HEK293 (cell line): Measurements from ENCODE around the gene KCNMA1.

Experiments
- BCL11B ChIP-seq: fragments of 450-650 bp; formaldehyde crosslinking; IDR thresholded peaks from 2 replicates; pipeline ENCODE4 v1.5.1; 2016; ENCODE audit warnings: low read depth, missing biosample characterization, missing genetic modification characterization
- PRDM2 ChIP-seq: fragments of 450-650 bp; formaldehyde crosslinking; IDR thresholded peaks from 2 replicates; pipeline ENCODE4 v1.5.1; 2016; ENCODE audit warnings: missing biosample characterization, missing genetic modification characterization, borderline replicate concordance
- PRDM6 ChIP-seq: fragments of 450-650 bp; formaldehyde crosslinking; IDR thresholded peaks from 2 replicates; pipeline ENCODE4 v1.5.1; 2017; ENCODE audit warnings: missing biosample characterization, missing genetic modification characterization
- REST ChIP-seq: fragments of 450-650 bp; formaldehyde crosslinking; IDR thresholded peaks from 2 replicates; pipeline ENCODE4 v1.5.1; 2016; ENCODE audit warnings: missing biosample characterization, missing genetic modification characterization
- SCRT1 ChIP-seq: fragments of 450-650 bp; formaldehyde crosslinking; IDR thresholded peaks from 2 replicates; pipeline ENCODE4 v1.5.1; 2016; ENCODE audit warnings: missing biosample characterization, missing genetic modification characterization, borderline replicate concordance
- SCRT2 ChIP-seq: fragments of 450-650 bp; formaldehyde crosslinking; IDR thresholded peaks from 2 replicates; pipeline ENCODE4 v1.5.1; 2016; ENCODE audit warnings: missing biosample characterization, missing genetic modification characterization
- SP2 ChIP-seq: fragments of 450-650 bp; formaldehyde crosslinking; IDR thresholded peaks from 2 replicates; pipeline ENCODE4 v1.5.1; 2016; ENCODE audit warnings: missing biosample characterization, missing genetic modification characterization
- YY1 ChIP-seq: fragments of 450-650 bp; formaldehyde crosslinking; IDR thresholded peaks from 2 replicates; pipeline ENCODE4 v1.5.1; 2018; ENCODE audit warnings: missing biosample characterization, missing genetic modification characterization
- ZFHX2 ChIP-seq: fragments of 450-650 bp; formaldehyde crosslinking; conservative IDR thresholded peaks from 2 replicates; pipeline ENCODE4 v1.5.1; 2016; ENCODE audit warnings: missing biosample characterization, missing genetic modification characterization
- ZNF148 ChIP-seq: fragments of 450-650 bp; formaldehyde crosslinking; IDR thresholded peaks from 2 replicates; pipeline ENCODE4 v1.5.0; 2017; ENCODE audit warnings: missing biosample characterization, missing genetic modification characterization, borderline replicate concordance
- ZNF175 ChIP-seq: fragments of 450-650 bp; formaldehyde crosslinking; IDR thresholded peaks from 2 replicates; pipeline ENCODE4 v1.5.1; 2016; ENCODE audit warnings: missing biosample characterization, missing genetic modification characterization
- ZNF19 ChIP-seq: fragments of 450-650 bp; formaldehyde crosslinking; IDR thresholded peaks from 2 replicates; pipeline ENCODE4; 2016; ENCODE audit warnings: missing biosample characterization, missing genetic modification characterization, low read depth
- ZNF202 ChIP-seq: fragments of 450-650 bp; formaldehyde crosslinking; IDR thresholded peaks from 2 replicates; pipeline ENCODE4 v1.5.1; 2016; ENCODE audit warnings: missing biosample characterization, missing genetic modification characterization, borderline replicate concordance
- ZNF274 ChIP-seq, 2 experiments: fragments of 200-500 bp in 1 of 2; fragments of 450-650 bp in 1 of 2; sonication (Bioruptor generic) in 1 of 2; formaldehyde crosslinking in 1 of 2; IDR thresholded peaks; 2 replicates each; pipeline versions ENCODE4 v1.5.1 to v1.6.1; 2014 to 2016; ENCODE audit warnings: borderline replicate concordance in 1 of 2, inconsistent platforms in 1 of 2, low read length in 1 of 2, missing biosample characterization in 1 of 2, missing genetic modification characterization in 1 of 2
- ZNF311 ChIP-seq: fragments of 450-650 bp; formaldehyde crosslinking; IDR thresholded peaks from 2 replicates; pipeline ENCODE4 v1.5.1; 2017; ENCODE audit warnings: missing biosample characterization, missing genetic modification characterization, borderline replicate concordance
- ZNF341 ChIP-seq: fragments of 450-650 bp; formaldehyde crosslinking; IDR thresholded peaks from 2 replicates; pipeline ENCODE4; 2016; ENCODE audit warnings: low read depth, missing biosample characterization, missing genetic modification characterization
- ZNF354C ChIP-seq: fragments of 450-650 bp; formaldehyde crosslinking; IDR thresholded peaks from 2 replicates; pipeline ENCODE4 v1.5.1; 2016; ENCODE audit warnings: missing biosample characterization, missing genetic modification characterization, low read depth, borderline replicate concordance
- ZNF433 ChIP-seq: fragments of 450-650 bp; formaldehyde crosslinking; IDR thresholded peaks from 2 replicates; pipeline ENCODE4 v1.5.1; 2016; ENCODE audit warnings: missing biosample characterization, missing genetic modification characterization, low read depth
- ZNF501 ChIP-seq: fragments of 450-650 bp; formaldehyde crosslinking; IDR thresholded peaks from 2 replicates; pipeline ENCODE4 v1.5.1; 2016; ENCODE audit warnings: missing biosample characterization, missing genetic modification characterization
- ZNF664 ChIP-seq: fragments of 450-650 bp; formaldehyde crosslinking; IDR thresholded peaks from 2 replicates; pipeline ENCODE4 v1.5.1; 2016; ENCODE audit warnings: missing biosample characterization, missing genetic modification characterization
- ZNF776 ChIP-seq: fragments of 450-650 bp; formaldehyde crosslinking; IDR thresholded peaks from 2 replicates; pipeline ENCODE4 v1.5.0; 2017; ENCODE audit warnings: missing biosample characterization, missing genetic modification characterization, borderline replicate concordance
- ZNF791 ChIP-seq: fragments of 450-650 bp; formaldehyde crosslinking; IDR thresholded peaks from 2 replicates; pipeline ENCODE4 v1.5.1; 2016; ENCODE audit warnings: missing biosample characterization, missing genetic modification characterization
- ZNF792 ChIP-seq: fragments of 450-650 bp; formaldehyde crosslinking; IDR thresholded peaks from 2 replicates; pipeline ENCODE4 v1.5.1; 2016; ENCODE audit warnings: missing biosample characterization, missing genetic modification characterization
- ZNF837 ChIP-seq: fragments of 450-650 bp; formaldehyde crosslinking; IDR thresholded peaks from 2 replicates; pipeline ENCODE4 v1.5.1; 2016; ENCODE audit warnings: missing biosample characterization, missing genetic modification characterization
- ZSCAN4 ChIP-seq: fragments of 450-650 bp; formaldehyde crosslinking; IDR thresholded peaks from 2 replicates; pipeline ENCODE4 v1.5.1; 2017; ENCODE audit warnings: missing biosample characterization, missing genetic modification characterization

The KCNMA1 gene

GRCh38 chr10:77287647-77288120 lies 349.9 kb downstream of the KCNMA1 start (continued):
- TF ChIP-seq PRDM2 (tag by site-specific recombination) (no peak), BCL11B (tag by site-specific recombination) (no peak; the same call in 1 of the 2 replicates), ZNF776 (no peak; the same call in 1 of the 2 replicates), YY1 (peak; percentile 73), ZNF148 (tag by site-specific recombination) (no peak), ZNF501 (tag by site-specific recombination) (peak; percentile 93), PRDM6 (peak; percentile 100), SCRT2 (tag by site-specific recombination) (no peak), ZNF664 (tag by site-specific recombination) (peak; percentile 78; the same call in 1 of the 2 replicates), ZNF433 (tag by site-specific recombination) (no peak), REST (tag by site-specific recombination) (peak; percentile 58; the same call in 1 of the 2 replicates), ZNF19 (tag by site-specific recombination) (peak; percentile 19; the same call in 1 of the 2 replicates), ZNF175 (no peak), ZNF792 (tag by site-specific recombination) (peak; percentile 71), ZNF202 (tag by site-specific recombination) (no peak), ZSCAN4 (tag by site-specific recombination) (peak; percentile 73), ZNF274 (IDR thresholded peaks at IDR 0.05; ENCODE audit: low read length) (no peak), ZNF274 (tag by site-specific recombination; IDR thresholded peaks at IDR 0.05; ENCODE audit: borderline replicate concordance) (no peak), SCRT1 (tag by site-specific recombination) (peak; percentile 99), ZFHX2 (tag by site-specific recombination) (peak; percentile 90), ZNF837 (tag by site-specific recombination) (no peak), ZNF354C (no peak), ZNF311 (tag by site-specific recombination) (no peak), ZNF791 (tag by site-specific recombination) (no peak), SP2 (tag by site-specific recombination) (no peak), ZNF341 (tag by site-specific recombination) (peak; percentile 86)
